Activated T-cell treated with anti-CD3 and anti-CD28 coated beads, Interleukin-2, amount 50 U/mL, for 72 hours (primary cell): ENCODE results near the gene UBR7. TPM values are rescaled to one million over a fixed set of nuclear protein-coding genes. Genes with fewer than 3 reads are reported as not detected.
A peak's percentile ranks its signal among the peaks of the same experiment; 100 is the strongest.

Experiments used
- ATAC-seq, 2 donors: fragments of 150-1000 bp; cut with Tn5 transposase; replicated peaks in 1 of 2; 2 replicates each; pipeline ENCODE4 v1.10.0; 2021; ENCODE audit warnings: moderate library complexity in 2 of 2, mild to moderate bottlenecking in 1 of 2
- DNase-seq, 2 donors: peaks; one replicate each; pipeline ENCODE4 v3.0.0; 2021 to 2022; ENCODE audit warnings: mixed read lengths in 1 of 2
- H3K27ac Mint-ChIP-seq: one replicate; pipeline ENCODE4 v1.8.0; 2022; ENCODE audit warnings: mild to moderate bottlenecking, moderate library complexity, mixed read lengths
- H3K27me3 Mint-ChIP-seq: one replicate; pipeline ENCODE4 v1.8.0; 2022; ENCODE audit warnings: low read depth, mixed read lengths
- H3K36me3 Mint-ChIP-seq, 2 donors: one replicate each; pipeline ENCODE4 v1.8.0; 2022; ENCODE audit warnings: mixed read lengths in 2 of 2, mild to moderate bottlenecking in 1 of 2; ENCODE audit not compliant: insufficient read depth in 2 of 2
- H3K4me1 Mint-ChIP-seq: one replicate; pipeline ENCODE4 v1.8.0; 2022; ENCODE audit warnings: low read depth, mixed read lengths
- H3K4me3 Mint-ChIP-seq, 2 donors: one replicate each; pipeline ENCODE4 v1.8.0; 2022; ENCODE audit warnings: mild to moderate bottlenecking in 2 of 2, mixed read lengths in 2 of 2, moderate library complexity in 2 of 2
- H3K9me3 Mint-ChIP-seq, 2 donors: one replicate each; pipeline ENCODE4 v1.8.0; 2022; ENCODE audit warnings: mixed read lengths in 2 of 2
- total RNA-seq, 2 donors: library from RNA; stranded (reverse); gene quantifications; one replicate each; pipeline ENCODE4 v1.2.3, GENCODE V29; 2022

The UBR7 gene
- total RNA-seq, 2 donors from 2014 or later: 35.2 to 36.3 TPM

GRCh38 chr14:93245764-93246420 lies 38.8 kb downstream of the UBR7 start:
- ATAC-seq (no peak), DNase-seq (no peak)
- Mint-ChIP-seq H3K9me3 (no peaks in the 10 kb centered on the region), H3K4me3 (no peak overlapping the region), H3K27ac (no peak overlapping the region), H3K27me3 (no peaks in the 10 kb centered on the region), H3K36me3 (peaks cover 2 to 3% of the 10 kb centered on the region in 2 donors), H3K4me1 (no peaks in the 10 kb centered on the region)

- DNase-seq: no peak
- no peak for ATAC-seq
- H3K27ac Mint-ChIP-seq: no peak overlapping the region
- no peaks in the 10 kb centered on the region for H3K27me3 Mint-ChIP-seq
- no peaks in the 10 kb centered on the region for H3K9me3 Mint-ChIP-seq
- H3K4me1 Mint-ChIP-seq: no peaks in the 10 kb centered on the region
- H3K36me3 Mint-ChIP-seq: peaks cover 1 to 2% of the 10 kb centered on the region in 2 donors
- no peak overlapping the region for H3K4me3 Mint-ChIP-seq
These were observed 39.5 kb downstream of the UBR7 start for GRCh38 chr14:93246534-93246933.

- H3K4me1 Mint-ChIP-seq: no peaks in the 10 kb centered on the region
- no peaks in the 10 kb centered on the region for H3K27me3 Mint-ChIP-seq
- no peaks in the 10 kb centered on the region for H3K36me3 Mint-ChIP-seq
- DNase-seq (no peak), ATAC-seq (no peak)
- no peaks in the 10 kb centered on the region for H3K9me3 Mint-ChIP-seq
- H3K4me3 Mint-ChIP-seq: no peak overlapping the region
- H3K27ac Mint-ChIP-seq: no peak overlapping the region
These were observed 42.2 kb downstream of the UBR7 start for GRCh38 chr14:93249128-93249831.

- peaks cover 11% of the 10 kb centered on the region for H3K4me1 Mint-ChIP-seq
- peaks cover 0 to 2% of the 10 kb centered on the region in 2 donors for H3K36me3 Mint-ChIP-seq
- H3K27ac Mint-ChIP-seq: no peak overlapping the region
These were observed 55.4 kb downstream of the UBR7 start for GRCh38 chr14:93262446-93262845.

GRCh38 chr14:93263416-93263815 lies 56.4 kb downstream of the UBR7 start:
- no peaks in the 10 kb centered on the region for H3K9me3 Mint-ChIP-seq
- H3K36me3 Mint-ChIP-seq: peaks cover 0 to 2% of the 10 kb centered on the region in 2 donors
- peak overlapping the region; percentile 53 for H3K27ac Mint-ChIP-seq
- H3K4me3 Mint-ChIP-seq: no peak overlapping the region
- no peak for DNase-seq
- peaks cover 11% of the 10 kb centered on the region for H3K4me1 Mint-ChIP-seq
- no peaks in the 10 kb centered on the region for H3K27me3 Mint-ChIP-seq
- ATAC-seq: no peak

More at GRCh38 chr14:93262446-93262845, 55.4 kb downstream of the UBR7 start:
- no peaks in the 10 kb centered on the region for H3K9me3 Mint-ChIP-seq
- no peak for DNase-seq
- no peaks in the 10 kb centered on the region for H3K27me3 Mint-ChIP-seq
- ATAC-seq: no peak
- H3K4me3 Mint-ChIP-seq: no peak overlapping the region

GRCh38 chr14:93266127-93266526 lies 59.1 kb downstream of the UBR7 start:
- Mint-ChIP-seq H3K4me3 (no peak overlapping the region), H3K27me3 (no peaks in the 10 kb centered on the region), H3K36me3 (peaks cover 0 to 2% of the 10 kb centered on the region in 2 donors), H3K27ac (no peak overlapping the region), H3K9me3 (no peaks in the 10 kb centered on the region), H3K4me1 (peaks cover 16% of the 10 kb centered on the region)
- no peak for ATAC-seq
- no peak for DNase-seq

- H3K4me3 Mint-ChIP-seq: no peak overlapping the region
- ATAC-seq: no peak
- H3K27me3 Mint-ChIP-seq: no peaks in the 10 kb centered on the region
- H3K9me3 Mint-ChIP-seq: no peaks in the 10 kb centered on the region
- peaks cover 0 to 2% of the 10 kb centered on the region in 2 donors for H3K36me3 Mint-ChIP-seq
- peak overlapping the region; percentile 11 for H3K27ac Mint-ChIP-seq
- no peak for DNase-seq
- peaks cover 16% of the 10 kb centered on the region for H3K4me1 Mint-ChIP-seq
These were observed 60.2 kb downstream of the UBR7 start for GRCh38 chr14:93267149-93267711.

GRCh38 chr14:93268406-93268805 lies 61.4 kb downstream of the UBR7 start:
- Mint-ChIP-seq H3K36me3 (peaks cover 0 to 2% of the 10 kb centered on the region in 2 donors), H3K9me3 (no peaks in the 10 kb centered on the region), H3K4me3 (no peak overlapping the region), H3K27me3 (no peaks in the 10 kb centered on the region), H3K27ac (no peak overlapping the region), H3K4me1 (peaks cover 16% of the 10 kb centered on the region)
- ATAC-seq (no peak), DNase-seq (no peak)

GRCh38 chr14:93269341-93270068 lies 62.4 kb downstream of the UBR7 start:
- peaks cover 7% of the 10 kb centered on the region for H3K4me1 Mint-ChIP-seq
- no peaks in the 10 kb centered on the region for H3K27me3 Mint-ChIP-seq
- H3K4me3 Mint-ChIP-seq: no peak overlapping the region
- H3K27ac Mint-ChIP-seq: no peak overlapping the region
- H3K36me3 Mint-ChIP-seq: no peaks in the 10 kb centered on the region
- DNase-seq (no peak), ATAC-seq (peak in 1 of 2 donors; percentile 56)
- no peaks in the 10 kb centered on the region for H3K9me3 Mint-ChIP-seq

- no peak overlapping the region for H3K4me3 Mint-ChIP-seq
- H3K27ac Mint-ChIP-seq: peak overlapping the region; percentile 10
- ATAC-seq (no peak), DNase-seq (no peak)
- no peaks in the 10 kb centered on the region for H3K36me3 Mint-ChIP-seq
- no peaks in the 10 kb centered on the region for H3K9me3 Mint-ChIP-seq
- peaks cover 5% of the 10 kb centered on the region for H3K4me1 Mint-ChIP-seq
- H3K27me3 Mint-ChIP-seq: no peaks in the 10 kb centered on the region
These were observed 64.1 kb downstream of the UBR7 start for GRCh38 chr14:93271111-93271510.

- Mint-ChIP-seq H3K9me3 (no peaks in the 10 kb centered on the region), H3K4me1 (peaks cover 5% of the 10 kb centered on the region), H3K27me3 (no peaks in the 10 kb centered on the region), H3K27ac (no peak overlapping the region), H3K36me3 (no peaks in the 10 kb centered on the region), H3K4me3 (no peak overlapping the region)
- DNase-seq: no peak
- no peak for ATAC-seq
These were observed 67.2 kb downstream of the UBR7 start for GRCh38 chr14:93274055-93274806.

GRCh38 chr14:93276031-93276716 lies 69.1 kb downstream of the UBR7 start:
- no peaks in the 10 kb centered on the region for H3K4me1 Mint-ChIP-seq
- H3K27me3 Mint-ChIP-seq: no peaks in the 10 kb centered on the region
- H3K9me3 Mint-ChIP-seq: no peaks in the 10 kb centered on the region
- H3K4me3 Mint-ChIP-seq: no peak overlapping the region
- no peaks in the 10 kb centered on the region for H3K36me3 Mint-ChIP-seq
- ATAC-seq: no peak
- H3K27ac Mint-ChIP-seq: no peak overlapping the region
- DNase-seq: no peak
